Medulla oblongata (tissue), 1 donor: ENCODE data around the gene APBB1.

Source experiments
- DNase-seq: peaks from one replicate; pipeline ENCODE4 v3.0.0-alpha.2; 2015; ENCODE audit errors: extremely low spot score

Gene APBB1

GRCh38 chr11:6419009-6419631 is at the start of gene APBB1:
Gene APBB1 (minus strand): TSS chr11:6419094. CDS start chr11:6411347, 7,747 bp downstream.
- peak; percentile 74 for DNase-seq

- no peak for DNase-seq
Measured at GRCh38 chr11:6459099-6459450, 40.2 kb upstream of the APBB1 start.

GRCh38 chr11:6458352-6459098 is 39.6 kb upstream of the APBB1 start:
- no peak for DNase-seq

- DNase-seq = no peak
Measured at GRCh38 chr11:6457581-6458320, 38.9 kb upstream of the APBB1 start.

GRCh38 chr11:6456361-6457073 is 37.6 kb upstream of the APBB1 start:
- no peak for DNase-seq

GRCh38 chr11:6455070-6455469 is 36.2 kb upstream of the APBB1 start:
- no peak for DNase-seq

- no peak for DNase-seq
Measured at GRCh38 chr11:6453152-6453551, 34.3 kb upstream of the APBB1 start.

- DNase-seq = no peak
Measured at GRCh38 chr11:6452219-6452618, 33.3 kb upstream of the APBB1 start.

GRCh38 chr11:6448574-6448973 is 29.7 kb upstream of the APBB1 start:
- DNase-seq = no peak

- peak; percentile 82 for DNase-seq
Measured at GRCh38 chr11:6443269-6444003, 24.5 kb upstream of the APBB1 start.

- DNase-seq = no peak
Measured at GRCh38 chr11:6442441-6442840, 23.5 kb upstream of the APBB1 start.

- DNase-seq = no peak
Measured at GRCh38 chr11:6440906-6441358, 22.0 kb upstream of the APBB1 start, which contains the start of gene HPX. Gene HPX (minus strand): TSS chr11:6440987. CDS start chr11:6440963, 24 bp downstream.

- DNase-seq = peak; percentile 74
Measured at GRCh38 chr11:6438979-6439571, 20.2 kb upstream of the APBB1 start.

- peak; percentile 48 for DNase-seq
Measured at GRCh38 chr11:6437993-6438392, 19.1 kb upstream of the APBB1 start.

- DNase-seq = no peak
Measured at GRCh38 chr11:6437423-6437822, 18.5 kb upstream of the APBB1 start.

- DNase-seq = no peak
Measured at GRCh38 chr11:6433998-6434660, 15.2 kb upstream of the APBB1 start.

- no peak for DNase-seq
Measured at GRCh38 chr11:6431861-6432260, 13.0 kb upstream of the APBB1 start.

GRCh38 chr11:6427516-6427915 is 8.6 kb upstream of the APBB1 start:
- no peak for DNase-seq

- DNase-seq = no peak
Measured at GRCh38 chr11:6420677-6421076, 1.8 kb upstream of the APBB1 start.

GRCh38 chr11:6418557-6419008 is 311 bp downstream of the APBB1 start:
- no peak for DNase-seq
